CD1c-positive myeloid dendritic cell (primary cell): ENCODE measurements around the gene RACGAP1.
A peak's percentile ranks its signal among the peaks of the same experiment; 100 is the strongest.
"Not testable (repeated sequence)": the region's sequence is repeated elsewhere in the genome, so short reads cannot be mapped to it uniquely, and the experiment has no call there.

Source experiments
- DNase-seq: peaks from one replicate; pipeline ENCODE4 v3.0.0-alpha.2; 2016; ENCODE audit errors: extremely low spot score

Gene RACGAP1

DNA sequence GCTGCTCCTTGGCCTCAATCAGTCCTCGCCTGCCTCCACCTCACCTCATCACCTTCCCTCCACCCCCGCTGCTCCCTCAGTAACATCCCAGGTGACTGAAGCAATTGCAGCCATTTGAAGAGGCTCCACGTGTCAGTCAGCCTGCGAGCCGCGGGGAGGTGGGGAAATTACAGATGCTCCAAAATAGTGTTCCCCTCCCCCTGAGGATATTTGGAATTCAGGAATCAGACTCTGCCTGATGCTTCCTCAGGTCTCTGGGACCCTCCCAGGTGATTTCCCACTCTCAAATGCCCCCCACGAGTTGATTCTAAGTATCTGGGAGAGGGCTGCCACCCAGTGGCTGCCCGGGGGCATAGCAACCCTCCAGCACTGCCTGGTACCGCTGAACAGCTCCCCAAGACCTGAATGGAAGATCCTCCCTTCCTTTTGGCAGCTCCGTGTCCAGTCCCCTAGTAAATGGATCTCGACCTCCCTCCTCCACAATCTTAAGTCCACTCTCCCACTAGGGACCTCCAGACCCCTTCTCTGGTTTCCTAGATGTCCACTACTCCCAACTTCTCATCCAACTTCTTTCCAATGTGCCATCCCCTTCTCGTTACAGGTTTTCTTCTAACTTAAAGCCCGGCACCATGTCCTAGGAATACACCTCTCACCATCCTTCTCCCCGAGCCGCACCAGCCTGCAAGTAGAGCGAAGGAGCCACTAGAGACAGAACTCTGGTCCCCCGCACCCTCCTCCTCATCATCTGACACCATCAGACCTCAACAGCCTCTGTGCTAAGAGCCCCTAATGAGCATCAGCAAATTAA, 30.7 kb upstream of the RACGAP1 start:
- DNase-seq: peak; percentile 63

DNA sequence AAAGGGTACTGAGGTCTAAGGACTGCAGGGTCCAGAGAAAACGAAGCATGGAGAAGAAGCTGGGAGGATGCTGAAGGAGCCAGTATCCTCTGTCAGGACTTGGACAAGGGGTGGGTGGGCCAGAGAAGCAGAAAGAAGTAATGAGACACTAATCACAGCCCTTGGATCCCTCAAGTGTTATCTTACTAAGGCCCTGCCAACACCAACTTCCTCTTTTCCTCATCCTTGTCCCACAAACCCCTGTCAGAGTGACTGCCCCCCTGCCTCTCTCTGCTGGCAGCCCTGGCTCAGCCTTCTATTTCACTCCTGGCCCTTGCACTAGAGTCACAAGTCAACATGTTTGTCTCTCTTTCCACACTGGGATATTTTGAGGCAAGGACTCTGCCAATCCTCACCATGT, 28.3 kb upstream of the RACGAP1 start:
- DNase-seq: no peak

DNA sequence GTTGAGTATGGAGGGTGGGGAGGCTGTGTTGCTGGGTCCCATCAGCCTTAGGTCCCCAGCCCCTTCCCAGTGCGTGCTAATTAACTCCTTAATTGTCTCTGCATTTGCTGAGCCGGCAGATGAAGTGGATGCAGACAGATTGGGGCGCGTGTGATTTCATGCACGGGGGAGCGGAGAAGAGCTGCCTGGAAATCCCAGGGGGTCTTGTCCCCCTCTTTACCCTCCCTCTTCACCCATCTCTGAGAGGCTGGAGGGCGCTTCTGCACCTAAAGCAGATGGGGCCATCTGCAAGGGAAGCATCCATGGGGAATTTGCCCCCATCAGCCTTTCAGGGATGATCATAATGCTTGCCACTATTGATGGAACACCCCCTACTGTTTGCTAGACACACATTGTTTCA, 27.7 kb upstream of the RACGAP1 start:
- DNase-seq: no peak

DNA sequence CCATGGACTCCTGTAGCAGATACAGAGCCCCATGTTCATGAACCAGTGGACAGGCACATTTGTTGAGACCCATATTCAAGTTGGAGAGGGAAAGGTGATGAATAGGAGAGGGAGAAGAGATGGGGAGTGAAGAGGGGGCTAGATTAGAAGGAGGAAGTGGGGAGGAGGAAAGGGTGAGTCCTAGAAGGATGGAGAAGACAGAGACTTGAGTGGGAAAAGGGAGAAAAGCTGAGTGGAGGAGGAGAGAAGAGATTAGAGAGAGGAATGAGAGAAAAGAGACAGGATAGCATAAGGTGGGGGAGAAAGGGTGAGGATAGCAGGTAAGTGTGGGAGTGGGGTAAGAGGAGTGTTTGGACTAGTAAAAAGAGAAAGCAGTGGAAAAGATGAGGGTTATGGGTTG, 27.2 kb upstream of the RACGAP1 start:
- no peak for DNase-seq

DNA sequence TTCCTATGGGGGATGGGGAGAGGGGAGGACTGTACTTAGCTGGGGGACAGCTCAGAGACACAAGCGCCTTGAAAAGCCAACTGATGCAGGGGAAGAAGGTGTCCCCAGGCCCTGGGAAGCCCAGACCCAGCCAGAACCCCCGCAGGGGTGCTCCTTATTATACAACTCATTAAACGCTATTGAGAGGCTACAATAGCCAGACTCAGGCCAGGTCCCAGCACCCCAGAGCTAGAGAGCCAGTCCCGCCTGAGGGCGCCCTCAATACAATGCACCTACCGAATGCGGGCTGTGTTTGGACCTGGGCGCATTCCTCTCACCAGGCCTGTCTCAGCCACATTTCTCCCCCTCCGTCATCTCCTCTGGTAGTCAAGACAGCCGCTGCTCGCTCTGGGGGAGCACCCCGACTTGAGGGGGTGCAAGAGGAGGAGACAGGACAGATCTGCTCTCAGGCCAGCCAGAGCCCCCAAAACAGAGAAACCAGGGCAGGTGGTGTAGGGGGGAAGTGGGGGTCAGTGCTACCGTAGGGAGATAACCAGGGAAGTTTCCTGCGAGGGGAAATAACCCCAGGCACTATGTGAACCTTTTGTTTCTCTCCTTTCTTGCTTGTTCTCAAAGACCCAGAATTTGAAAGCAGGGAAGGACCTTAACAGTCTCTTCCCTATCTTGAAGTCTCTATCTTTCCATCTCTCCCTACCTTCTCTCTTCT, 26.0 kb upstream of the RACGAP1 start:
- no peak for DNase-seq

DNA sequence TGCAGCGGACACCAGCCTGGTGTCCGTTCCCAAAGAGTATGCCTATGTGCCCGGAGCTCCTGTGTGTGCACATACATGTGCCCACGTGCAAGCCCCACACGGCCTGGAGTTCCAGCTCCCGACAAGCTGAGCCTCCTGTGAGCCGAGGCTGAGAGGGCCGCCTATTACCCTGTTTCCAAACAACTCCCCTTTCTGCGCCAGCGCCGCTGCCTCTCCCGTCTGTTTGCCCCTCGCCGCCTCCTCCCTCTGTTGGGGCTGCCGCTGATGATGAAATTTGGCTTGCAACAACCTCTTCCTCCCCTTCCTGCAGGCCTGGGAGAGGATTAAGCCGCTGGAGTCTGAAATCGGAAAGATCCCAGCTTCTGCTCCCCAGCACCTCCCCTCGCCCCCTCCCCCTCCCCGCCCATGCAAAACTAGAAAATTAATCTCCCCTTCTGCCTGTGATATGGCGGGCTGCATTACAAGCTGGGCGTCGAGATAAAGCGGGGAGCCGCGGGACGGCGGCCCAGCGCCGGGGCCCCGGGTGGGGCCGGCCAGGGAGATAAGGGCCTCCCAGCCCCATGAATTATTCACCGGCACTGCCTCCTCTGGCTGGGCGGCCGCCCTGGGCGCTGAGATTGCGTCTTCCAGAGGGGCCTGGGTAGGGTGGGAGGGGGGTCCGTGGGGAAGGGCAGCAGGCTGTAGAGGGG, 25.3 kb upstream of the RACGAP1 start:
- DNase-seq: peak; percentile 60

DNA sequence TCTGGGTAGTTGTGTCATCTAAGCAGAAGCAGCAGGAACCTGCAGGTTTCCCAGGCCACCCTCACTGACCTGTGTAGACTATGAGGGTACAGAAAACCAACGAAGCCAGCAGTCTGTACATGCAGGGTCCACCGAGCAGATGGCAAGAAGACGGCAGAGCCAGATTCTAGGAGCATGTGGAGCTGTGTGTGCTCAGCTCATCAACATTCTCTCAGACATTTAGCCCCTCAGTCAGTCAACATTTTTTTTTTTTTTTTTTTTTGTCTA, 24.8 kb upstream of the RACGAP1 start:
- no peak for DNase-seq

DNA sequence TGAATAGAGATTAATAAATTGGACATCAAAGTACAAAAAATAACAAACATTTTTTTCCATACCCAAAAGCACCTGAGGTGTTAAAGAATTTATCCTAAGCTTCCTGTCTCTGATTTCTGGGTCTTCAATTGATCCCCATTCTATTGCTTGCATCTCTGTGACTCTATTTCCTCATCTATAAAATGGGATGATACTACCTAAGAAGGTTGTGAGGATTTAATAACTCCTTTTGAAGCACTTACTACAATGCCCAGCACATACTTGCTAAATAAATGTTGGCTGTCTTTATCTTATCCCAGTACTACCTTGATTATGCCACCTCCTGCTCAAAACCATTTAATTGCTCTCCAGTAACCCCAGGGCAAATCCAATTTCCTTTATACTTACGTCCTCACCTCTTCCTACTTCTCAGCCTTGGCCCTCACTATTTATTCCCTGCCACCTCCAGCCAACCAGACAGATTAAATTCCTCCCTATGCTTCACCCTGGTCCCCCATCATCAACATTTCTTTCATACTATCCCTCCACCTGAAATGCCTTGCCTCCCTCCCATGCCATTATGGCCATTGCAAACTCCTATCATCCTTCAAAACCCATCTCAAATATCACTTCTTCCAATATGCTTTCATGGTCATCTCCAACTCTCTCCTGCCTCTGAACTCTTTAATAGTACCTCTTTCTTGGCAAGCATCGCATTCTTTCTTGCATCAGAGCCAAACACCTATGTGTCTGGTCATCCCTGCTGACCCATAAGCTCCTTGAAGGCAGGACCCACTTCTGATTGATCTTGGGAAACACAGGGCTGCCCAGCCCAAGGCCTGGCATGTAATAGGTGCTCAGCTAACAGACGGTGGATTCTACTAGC, 24.2 kb upstream of the RACGAP1 start:
- DNase-seq: no peak

DNA sequence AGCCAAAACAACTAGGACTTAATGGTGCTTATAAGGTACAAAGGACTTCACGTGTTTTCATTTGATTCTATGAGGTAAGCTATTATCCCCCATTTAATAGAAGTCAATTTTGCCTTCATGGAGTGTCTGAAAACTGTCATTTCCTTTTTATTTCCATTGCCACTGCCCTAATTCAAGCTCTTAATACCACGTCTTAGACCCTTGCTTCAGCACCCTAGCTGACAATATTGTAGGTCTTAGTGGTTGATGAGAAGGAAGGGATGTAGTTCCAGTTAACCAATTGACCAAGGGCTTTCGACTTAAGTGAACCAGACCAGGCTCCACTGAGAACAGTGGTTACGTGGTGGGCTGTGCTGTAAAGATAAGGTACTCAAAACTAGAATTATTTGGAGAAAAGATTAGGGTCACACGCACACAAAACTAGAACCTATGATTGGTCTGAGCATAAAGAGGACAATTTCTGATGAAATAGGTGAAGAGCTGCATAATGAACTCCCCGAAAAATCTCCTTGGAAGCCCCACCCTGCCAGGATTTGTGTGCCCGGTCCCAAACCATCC, 22.5 kb upstream of the RACGAP1 start:
- no peak for DNase-seq

DNA sequence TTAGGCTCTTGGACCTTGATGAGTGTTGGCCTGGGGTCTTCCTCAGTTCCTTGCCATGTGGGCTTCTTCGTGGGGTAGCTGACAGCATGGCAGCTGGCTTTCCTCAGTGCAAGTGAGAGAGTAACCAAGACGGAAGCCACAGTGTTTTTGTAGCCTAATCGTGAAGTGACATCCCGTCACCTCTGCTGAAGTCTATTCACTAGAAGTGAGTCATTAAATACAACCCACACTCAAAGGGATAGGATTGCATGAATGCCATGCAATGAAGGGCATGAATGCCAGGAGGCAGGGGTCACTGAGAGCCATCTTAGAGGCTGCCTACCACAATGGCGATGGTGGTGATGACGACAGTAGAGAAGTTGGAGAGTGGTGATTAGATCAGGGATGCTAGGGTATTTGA, 18.6 kb upstream of the RACGAP1 start:
- DNase-seq: peak; percentile 33

DNA sequence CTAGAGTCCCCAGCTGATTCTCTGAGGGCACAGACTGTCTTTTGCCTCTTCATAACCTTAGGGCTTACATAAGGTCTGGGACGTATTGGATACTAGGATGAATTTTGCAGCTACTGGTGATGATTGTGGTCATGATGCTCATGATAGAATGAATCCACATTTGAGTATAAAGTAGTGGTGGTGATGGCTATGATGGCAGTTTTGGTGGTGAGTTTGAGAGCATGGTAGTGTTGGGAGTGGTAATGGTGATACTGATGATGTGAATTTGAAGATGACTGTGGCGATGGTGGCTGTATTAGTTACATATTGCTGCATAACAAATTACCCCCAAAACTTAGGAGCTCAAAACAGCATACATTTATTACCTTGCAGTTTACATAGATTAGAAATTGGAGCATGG, 18.0 kb upstream of the RACGAP1 start:
- DNase-seq: no peak

DNA sequence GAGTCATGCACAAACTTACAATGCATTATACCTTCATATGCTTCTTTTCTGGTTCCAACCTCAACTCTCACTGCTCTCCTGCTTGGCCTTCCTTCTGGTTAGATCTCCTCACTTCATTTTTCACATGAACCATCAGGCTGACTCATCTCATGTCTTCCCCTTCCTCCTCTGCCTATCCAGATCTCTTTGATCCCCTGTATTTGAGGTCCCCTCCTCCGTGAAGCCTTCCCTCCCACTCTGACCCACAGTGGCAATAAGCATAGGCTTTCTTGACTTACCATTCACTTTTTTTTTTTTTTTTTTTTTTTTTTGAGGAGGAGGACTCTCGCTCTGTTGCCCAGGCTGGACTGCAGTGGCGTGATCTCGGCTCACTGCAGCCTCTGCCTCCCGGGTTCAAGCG, 17.4 kb upstream of the RACGAP1 start:
- no peak for DNase-seq

DNA sequence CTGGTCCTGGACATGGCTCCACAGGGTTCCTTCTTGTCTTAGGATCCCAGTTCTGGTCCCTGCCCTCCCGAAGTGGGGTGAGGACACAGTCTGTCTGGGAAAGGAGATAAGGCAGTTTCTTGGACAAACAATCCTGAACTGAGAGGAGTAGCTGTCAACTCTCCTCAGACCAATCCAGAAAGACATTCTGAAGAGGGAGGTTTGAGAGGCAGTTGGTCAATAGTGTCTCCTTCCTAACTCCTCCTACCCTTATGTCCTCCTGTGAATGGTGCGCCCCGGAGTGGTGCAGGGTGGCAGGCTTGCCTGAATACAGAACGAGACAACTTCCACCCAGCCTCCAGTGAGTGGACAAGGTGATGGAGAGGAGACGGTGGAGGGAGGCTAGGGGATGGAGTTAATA, 16.7 kb upstream of the RACGAP1 start:
- no peak for DNase-seq

DNA sequence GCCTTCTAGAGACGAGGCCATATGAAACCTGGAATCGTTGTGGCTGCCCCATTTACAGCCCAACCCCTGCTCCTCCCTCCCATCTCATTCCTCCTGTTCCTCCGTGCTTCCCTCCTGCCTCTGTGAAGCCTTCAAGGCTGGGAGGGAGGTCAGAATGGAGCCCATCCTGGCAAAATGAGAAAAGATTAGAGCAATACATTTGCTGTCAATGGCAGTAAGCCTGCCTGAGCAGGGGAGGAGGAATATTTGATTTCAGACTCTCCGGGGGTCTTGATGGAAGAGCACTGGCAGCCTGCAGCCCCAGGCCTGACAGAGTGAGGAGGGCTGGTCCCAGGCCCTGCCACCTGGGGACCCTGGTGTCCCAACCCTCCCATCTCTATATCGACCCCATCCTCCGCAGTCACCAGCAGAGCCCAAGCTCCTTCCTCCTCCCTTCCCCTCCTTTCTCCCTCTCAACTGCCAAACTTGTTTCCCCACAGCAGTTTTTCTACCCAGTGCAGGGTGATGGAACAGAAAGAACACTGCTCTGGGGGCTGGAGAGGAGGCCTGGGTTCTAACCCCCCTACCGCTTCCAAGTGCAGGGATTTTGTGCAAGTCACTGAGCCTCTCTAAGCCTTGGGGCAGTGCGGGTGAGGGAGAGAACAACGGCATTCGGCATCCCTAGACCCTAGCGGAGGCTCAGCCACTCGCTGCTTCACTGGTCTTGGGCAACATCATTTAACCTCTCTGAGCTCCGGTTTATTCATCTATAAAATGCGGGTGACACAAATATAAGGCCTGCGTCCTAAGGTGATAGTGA, 16.0 kb upstream of the RACGAP1 start:
- DNase-seq: no peak

DNA sequence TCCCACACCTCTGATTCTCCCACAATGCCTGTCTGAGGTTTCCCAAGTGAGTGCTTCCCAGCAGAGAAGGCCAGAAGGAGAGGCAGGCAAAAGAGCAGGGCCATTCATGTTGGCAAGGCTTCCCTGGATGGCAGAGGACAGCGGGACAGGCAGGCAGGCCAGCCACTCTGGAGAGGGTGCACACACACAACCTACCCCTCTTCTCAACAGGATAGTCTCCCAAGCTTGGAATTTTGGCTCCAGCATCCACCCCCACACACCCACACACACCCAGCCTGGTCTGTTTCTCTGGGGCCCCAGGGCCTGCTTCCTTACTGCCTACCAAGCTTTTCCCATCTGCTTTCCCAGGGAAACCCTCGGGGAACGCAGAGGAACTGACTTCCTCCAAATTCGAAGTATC, 15.4 kb upstream of the RACGAP1 start:
- DNase-seq: no peak

DNA sequence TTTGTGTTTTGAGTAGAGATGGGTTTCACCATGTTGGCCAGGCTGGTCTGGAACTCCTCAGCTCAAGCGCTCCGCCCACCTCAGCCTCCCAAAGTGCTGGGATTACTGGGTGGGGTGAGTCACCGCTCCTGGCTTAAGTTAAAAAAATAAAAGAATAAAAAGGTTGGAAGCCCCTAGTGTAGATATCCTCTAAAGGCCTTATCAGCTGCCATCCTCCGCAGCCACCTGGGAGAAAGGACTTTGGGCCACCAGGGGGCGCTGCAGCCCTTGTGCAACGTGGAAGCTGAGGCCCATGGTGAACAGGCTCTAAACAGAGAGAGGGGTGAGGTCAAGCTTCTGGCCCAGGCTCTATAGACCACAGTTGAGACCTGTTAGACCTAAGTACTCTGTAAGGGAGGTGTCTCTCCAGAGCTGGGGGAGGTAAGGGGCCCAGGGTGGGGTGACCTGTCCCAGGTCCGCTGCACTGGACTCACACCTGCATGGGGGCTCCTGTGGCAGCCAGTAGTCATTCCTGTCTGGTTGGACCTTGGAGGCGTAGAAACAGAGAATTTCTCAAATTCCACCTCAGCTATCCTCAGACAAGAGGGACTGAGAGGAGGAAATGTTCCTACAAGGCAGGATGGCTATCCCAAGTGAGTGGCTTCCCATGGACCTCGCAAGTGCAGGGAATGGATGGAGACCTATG, 14.0 kb upstream of the RACGAP1 start:
- peak; percentile 88 for DNase-seq

DNA sequence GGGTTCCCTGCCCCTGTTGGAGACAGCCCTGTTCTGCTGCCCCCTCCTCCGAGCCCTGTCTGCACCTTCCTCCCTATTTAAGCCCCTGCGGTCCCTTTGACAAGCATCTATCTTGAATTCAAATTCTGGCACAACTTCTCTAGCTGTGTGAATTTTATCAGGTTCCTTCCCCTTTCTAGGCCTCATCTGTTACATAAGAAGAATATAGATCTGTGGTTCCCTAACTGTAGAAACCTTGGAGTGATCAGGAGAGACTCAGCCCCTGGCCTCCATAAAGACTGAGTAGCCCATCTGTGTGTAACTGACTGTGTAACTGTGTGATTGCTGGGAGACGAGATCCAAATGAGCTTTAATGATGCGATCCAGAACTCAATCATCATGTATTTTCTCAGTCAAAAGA, 13.0 kb upstream of the RACGAP1 start:
- no peak for DNase-seq

DNA sequence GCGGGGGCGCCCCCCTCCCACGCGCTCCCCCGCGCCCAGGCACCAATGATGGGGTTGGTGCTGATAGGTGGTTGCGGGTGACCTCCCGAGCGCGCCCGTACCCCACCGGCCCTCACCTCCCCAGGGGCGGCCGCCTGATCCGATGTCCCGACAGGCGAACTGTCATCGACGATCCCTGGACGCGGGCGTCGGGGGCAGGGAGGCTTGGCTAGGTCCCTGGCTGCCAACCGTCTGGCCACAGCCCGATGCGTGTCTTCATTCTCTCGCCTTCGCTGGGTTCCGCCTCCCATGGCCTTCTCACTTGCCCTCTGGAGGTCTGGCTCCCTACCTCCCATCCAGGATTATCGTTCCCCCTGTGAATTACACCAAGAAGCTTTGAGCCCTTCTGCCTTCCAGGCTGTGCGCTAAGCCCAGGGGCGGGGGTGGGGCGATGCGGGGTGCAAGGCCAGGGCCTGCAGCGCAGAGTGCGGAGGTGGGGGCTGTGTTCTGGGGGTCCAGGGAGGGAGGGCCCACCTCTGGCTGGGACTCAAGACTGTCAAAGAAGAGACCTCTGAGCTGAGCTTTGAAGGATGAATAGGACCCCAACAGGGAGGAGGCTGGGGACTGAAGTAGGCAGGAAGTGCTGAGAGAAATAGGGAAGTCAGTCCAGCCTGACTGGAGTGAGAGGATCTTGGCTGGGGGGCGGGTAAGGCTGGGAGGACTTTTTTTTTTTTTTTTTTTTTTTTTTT, 7.7 kb upstream of the RACGAP1 start:
- DNase-seq: peak; percentile 73

DNA sequence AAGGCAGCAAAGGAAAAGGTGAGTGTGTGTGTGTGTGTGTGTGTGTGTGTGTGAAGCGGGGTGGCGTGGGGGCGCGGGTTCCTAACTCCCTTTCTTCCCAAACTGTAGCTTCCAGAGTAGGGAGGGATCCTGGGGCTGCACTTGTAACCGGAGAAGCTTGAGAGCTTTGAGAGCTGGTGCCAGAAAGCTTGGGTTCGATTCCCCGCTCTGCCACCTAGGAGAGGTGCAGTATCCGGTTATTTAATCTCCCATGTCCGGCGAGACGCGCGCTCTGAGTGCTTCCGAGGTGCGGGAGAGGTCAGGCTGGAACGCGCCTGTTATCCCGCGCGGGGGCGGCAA, 7.2 kb upstream of the RACGAP1 start:
- no peak for DNase-seq

DNA sequence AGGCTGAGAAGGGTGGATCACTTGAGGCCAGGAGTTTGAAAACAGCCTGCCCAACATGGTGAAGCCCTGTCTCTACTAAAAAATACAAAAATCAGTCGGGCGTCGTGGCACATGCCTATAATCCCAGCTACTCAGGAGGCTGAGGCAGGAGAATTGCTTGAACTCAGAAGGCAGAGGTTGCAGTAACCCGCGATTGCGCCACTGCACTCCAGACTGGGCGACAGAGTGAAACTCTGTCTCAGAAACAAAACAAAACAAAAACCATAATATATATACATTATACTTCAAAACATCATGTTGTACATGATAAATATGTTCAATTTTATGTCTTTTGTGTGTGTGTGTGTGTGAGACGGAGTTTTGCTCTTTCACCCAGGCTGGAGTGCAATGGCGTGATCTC, 5.2 kb upstream of the RACGAP1 start:
- DNase-seq: not testable (repeated sequence)
